Endometrium (tissue), 2 donors: ENCODE measurements around the gene EXOC6B.

ENCODE experiments used
- FAIRE-seq: peaks from 2 replicates; lab custom pipeline; 2012; peaks lifted over from hg19 to GRCh38; lab: Jason Lieb, UNC
- donor health status: control.
- donor health status: control.

The EXOC6B gene

DNA sequence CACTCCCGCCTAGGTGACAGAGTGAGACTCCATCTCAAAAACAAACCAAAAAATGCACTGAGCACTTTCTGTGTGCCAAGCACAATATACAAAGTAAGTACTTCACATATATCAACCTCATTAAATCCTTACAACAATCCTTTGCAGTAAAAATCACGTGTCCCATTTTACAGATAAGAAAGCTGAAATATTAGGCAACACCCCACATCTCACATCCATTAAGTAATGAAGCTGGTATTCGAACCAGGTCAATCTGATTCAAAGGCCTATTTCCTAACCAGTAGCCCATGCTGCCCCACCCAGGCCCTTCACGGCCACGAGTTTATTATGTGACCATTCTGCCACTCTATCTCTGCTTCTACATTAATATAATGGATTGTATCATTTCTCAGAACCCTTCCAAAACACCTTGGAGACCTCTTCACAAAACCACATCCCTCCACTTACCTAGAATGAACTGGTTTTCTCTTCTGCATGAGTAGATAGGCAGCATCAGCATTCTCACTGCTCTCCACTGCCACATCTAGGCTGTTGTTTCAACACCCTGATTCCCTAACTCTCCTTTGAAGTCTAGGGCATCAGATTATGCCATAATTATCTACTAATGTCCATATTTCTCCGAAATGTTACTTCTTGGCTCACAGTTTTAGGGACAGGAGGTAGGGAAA is 3.1 kb upstream of the EXOC6B start:
- no peak for FAIRE-seq

- FAIRE-seq = no peak
Observed at GRCh38 chr2:72827966-72828646, 2.3 kb upstream of the EXOC6B start.

GRCh38 chr2:72827487-72827886 is 1.7 kb upstream of the EXOC6B start:
- FAIRE-seq = no peak

GRCh38 chr2:72826156-72826477 is 284 bp upstream of the EXOC6B start:
- FAIRE-seq = no peak

DNA sequence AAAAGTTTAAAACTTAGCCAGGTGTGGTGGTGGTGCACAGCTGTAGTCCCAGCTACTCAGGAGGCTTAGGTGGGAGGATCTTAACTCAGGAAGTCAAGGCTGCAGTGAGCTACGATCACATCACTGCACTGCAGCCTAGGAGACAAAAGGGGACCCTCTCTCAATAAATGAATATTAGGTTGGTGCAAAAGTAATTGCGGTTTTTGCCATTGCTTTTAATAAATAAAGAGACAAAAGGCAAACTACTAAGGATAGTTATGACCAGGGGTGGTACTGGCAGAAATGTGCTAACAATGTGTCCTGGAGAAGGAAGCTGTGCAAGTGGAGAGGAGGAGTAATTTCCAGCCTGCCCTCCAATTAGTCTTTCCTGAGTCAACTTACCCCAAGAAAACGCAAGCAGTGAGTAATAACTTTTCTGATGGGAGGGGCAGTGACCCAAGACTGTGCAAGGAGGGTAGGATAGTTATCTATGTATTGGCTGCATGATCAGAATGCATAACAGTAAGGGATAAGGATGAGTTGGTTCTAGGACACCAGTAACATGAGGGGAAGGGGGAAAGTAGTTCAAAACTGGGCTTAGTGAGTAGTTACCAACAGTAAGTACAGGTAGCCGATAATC is 1.5 kb downstream of the EXOC6B start:
- FAIRE-seq = no peak

DNA sequence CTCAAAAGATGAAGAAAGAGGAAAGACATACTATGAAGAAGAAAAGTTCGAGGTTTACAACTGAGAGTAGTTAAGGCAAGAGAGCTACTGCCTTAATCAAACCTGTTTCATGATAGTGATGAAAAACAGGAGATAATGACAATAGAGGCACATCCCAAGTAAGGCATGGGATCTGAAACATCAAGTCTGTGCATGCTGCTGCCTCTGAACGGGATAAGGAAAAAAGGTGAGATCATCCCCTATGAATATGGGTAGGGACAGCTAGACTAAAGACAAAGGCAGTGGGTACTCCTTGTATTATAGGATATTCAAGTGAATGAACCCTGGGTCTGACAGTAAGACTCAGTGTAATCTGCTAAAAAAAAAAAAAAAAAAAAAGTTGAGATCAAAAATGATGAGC is 3.0 kb downstream of the EXOC6B start:
- no peak for FAIRE-seq

DNA sequence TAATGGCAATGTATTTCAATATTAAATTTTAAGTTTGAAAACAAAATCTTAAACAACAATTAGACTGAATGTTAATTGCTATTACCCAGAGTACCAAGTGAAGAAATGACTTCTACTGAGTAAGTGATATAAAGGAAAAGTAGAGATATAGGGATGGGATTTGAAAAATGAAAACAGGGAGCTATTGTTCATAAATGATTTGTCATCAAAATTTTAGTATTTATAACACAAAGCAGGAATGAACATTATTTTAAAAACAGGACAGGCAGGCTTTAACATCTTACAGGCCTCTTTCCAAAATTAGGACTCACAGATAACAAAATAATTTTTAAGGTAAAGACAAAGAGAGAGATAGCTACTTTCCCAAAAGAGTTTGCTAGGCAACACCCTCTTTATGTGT is 3.9 kb downstream of the EXOC6B start:
- FAIRE-seq = no peak

GRCh38 chr2:72821118-72821517 is 4.7 kb downstream of the EXOC6B start:
- no peak for FAIRE-seq

- FAIRE-seq = no peak
Observed at GRCh38 chr2:72819501-72819900, 6.3 kb downstream of the EXOC6B start.

- FAIRE-seq = no peak
Observed at GRCh38 chr2:72815655-72816278, 10.1 kb downstream of the EXOC6B start.

DNA sequence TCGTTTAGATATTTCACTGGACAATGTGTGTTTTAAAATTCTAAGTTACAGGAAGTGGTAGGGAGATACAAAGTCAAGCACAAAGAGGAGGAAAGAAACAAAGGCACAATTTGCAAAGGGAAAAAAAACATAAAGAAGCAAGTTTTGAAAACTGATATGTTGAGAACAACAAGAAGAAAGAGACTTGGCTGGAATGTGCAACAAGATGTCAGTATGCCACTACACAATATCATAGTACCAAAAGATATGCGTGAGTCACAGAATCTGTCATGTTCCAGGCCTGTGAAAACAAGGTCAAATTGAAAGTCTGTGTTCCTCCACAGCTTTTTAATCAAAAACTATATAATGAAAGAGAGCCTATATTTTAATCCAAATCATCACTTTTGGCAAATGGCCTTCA is 12.0 kb downstream of the EXOC6B start:
- no peak for FAIRE-seq

DNA sequence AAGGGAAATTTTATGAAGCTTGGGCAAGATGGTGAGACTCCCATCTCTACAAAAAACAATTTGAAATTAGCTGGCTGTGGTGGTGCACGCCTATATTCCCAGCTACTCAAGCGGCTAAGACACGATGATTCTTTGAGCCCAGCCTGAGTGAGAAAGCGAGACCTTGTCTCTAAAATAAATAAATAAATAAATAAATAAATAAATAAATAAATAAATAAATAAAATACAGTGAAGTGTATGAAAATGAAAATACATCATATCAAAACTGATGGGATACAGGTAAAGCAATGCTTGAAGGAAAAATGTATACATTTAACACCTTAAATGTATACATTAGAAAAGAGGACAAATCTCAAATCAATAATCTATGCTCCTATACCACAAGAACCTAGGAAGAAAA is 15.7 kb downstream of the EXOC6B start:
- no peak for FAIRE-seq

DNA sequence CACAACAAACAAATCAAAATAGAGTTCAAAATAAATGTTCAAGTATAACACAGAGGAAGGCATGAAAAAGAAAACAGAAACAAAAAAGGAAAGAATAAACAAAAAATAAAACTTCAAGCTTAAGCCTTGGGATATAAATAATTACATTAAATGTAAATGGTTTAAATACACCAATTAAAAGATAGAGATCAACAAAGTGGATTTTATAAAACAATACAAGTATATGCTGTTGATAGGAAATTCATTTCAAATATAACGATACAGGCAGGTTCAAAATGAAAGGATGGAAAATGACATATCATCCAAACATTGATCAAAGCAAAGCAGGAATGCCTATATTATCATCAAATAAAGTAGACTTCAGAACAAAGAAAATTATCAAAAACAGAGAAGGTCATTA is 16.7 kb downstream of the EXOC6B start:
- no peak for FAIRE-seq

- no peak for FAIRE-seq
Observed at GRCh38 chr2:72806280-72806945, 19.4 kb downstream of the EXOC6B start.

DNA sequence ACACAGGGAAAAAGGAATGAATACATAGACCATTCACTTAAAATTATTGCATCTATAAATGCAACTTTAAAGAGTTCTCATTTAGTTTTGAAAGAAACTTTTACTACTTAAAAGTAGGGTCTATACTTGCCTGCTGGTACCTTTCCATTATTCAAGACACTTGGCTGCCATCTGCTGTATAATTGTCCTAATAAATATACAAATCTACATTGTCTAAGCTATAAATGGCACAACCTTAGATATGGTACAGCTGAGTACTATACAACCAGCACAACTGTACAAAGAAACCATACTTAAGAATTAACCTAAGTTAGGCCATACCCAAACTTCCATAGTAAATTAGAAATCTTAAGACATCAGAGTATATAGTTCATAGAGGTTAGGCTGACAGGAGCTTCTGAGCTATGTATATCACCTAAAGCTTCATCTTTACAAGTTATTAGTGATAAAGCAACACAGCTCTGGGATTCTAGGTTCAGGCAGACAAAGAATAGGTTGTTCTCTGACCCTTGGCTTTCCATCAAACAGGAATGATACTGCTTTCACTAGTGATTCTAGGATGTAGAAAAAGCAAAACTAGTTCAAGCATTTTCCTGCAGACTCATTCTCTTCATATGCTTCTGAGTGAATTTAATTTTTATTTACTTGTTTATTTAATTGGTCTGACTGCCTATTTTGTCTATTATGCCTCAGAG is 22.1 kb downstream of the EXOC6B start:
- FAIRE-seq = no peak

DNA sequence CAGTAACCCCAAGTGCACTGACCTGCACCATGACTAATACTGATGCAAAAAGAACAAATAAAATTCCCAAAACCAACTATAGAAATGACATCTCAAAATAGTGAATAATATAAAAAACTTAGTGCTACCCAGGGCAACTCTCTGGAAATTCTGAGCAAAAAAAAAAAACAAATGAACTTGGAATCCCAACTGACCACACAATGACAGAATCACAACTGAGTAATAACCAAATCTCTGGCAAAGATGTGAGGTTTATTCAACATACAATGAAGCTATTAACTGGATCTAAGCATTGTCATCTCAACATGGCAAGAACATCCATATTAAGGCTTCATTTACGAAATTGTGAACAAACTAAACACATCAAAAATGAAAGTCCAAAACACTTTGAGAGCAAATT is 22.7 kb downstream of the EXOC6B start:
- FAIRE-seq = no peak

DNA sequence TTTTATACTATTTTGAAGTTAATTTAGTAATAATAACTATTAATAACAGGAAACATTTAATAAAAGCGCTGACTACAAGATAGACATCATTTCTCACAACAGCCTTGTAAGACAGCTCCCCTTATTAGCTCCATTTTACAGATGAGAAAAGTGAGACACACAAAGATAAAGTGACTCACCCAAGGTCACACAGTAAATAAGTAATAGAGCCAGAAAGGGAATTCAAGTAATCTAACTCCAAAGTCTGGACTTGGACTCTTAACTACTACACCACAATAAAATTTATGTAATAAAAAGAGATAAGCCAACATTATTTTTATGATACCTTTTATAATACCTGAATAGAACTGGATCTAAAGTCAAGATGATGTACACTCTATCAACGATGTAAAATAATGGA is 25.3 kb downstream of the EXOC6B start:
- FAIRE-seq = no peak

GRCh38 chr2:72797740-72798139 is 28.1 kb downstream of the EXOC6B start:
- FAIRE-seq = no peak

GRCh38 chr2:72796766-72797165 is 29.1 kb downstream of the EXOC6B start:
- FAIRE-seq = no peak

DNA sequence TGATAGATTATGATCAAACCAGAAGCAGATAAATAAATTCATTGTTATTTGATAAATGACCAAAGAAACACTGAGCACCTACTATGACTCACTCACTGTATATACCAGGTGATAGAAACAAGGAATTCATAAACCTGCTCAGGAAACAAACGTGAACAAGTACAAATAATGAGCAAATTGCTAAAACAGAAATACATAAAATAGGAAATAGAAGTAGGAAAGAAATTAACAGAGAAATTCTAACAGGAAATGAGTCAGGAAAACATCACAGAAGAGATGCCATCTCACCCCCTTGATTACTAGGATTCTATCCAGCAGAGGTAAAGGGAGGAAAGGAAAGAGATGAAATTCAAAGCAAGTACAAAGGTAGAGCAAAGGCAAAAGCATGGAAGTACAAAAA is 31.3 kb downstream of the EXOC6B start:
- no peak for FAIRE-seq

DNA sequence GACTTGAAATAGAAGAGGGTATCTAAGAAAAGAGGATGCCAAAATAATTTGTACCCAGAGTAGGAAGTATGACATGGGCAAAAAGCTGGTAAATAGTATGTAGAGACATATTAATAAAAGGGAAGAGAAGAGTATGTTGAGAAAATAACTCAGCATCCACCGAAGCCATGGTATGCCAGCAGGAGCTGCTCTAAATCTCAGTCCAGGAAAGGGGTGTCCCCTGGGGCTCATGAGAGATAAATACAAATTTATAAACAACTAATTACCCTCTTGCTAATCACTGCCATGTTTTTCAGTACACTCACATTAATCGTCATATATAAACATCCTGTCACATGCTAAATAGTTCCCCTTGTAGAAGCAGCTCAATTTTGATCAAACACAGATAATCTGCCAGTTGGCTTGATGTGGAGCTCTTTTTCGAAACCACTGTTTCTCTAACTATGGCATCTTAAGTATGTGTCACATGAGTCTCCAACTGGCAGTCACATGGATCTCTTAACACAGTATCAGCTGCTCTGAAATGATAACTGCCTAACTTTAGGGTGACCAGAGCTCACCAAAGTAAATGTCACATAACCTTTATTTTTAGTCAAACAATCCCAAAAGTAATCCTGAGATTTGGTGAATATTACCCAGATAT is 31.9 kb downstream of the EXOC6B start:
- FAIRE-seq = no peak

DNA sequence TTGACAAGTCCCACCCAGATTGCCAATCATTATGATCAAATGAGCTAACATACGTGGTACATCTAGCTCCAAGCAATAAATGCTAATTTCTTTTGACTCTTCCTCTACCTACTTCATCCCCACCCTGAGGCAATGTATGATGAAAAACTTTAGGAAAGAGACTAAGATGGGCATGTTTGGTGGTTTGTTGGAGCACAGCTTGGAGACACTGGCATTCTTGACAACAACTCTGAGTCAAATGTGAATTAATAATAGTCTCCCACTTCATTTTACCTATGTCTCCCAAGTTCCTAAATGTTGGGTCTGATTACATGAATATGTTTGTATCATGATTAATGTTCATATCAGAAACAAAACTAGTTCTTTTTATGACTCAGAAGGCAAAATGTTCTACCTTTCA is 36.6 kb downstream of the EXOC6B start:
- no peak for FAIRE-seq
